ENCODE results near the gene DDI1.

DDI1 gene

GRCh38 chr11:104086621-104087020 lies 50.2 kb downstream of the DDI1 start:
- DNase-seq, result no peak

Measured in AML-193 (cell line).